NCI-H2107 treated with DMSO at 0.1 percent for 48 hours (cell line): Measurements from ENCODE around the gene PARD3.
"Not testable (repeated sequence)": the region's sequence is repeated elsewhere in the genome, so short reads cannot be mapped to it uniquely, and the experiment has no call there.

ENCODE experiments used
- DNase-seq: peaks from one replicate; lab custom pipeline; 2025; ENCODE audit not compliant: unreplicated experiment; lab: John Stamatoyannopoulos, UW

The PARD3 gene

GRCh38 chr10:34654211-34654610 lies 160.9 kb downstream of the PARD3 start:
- no peak for DNase-seq

- DNase-seq: no peak
Measured at GRCh38 chr10:34653530-34653929, 161.6 kb downstream of the PARD3 start.

- DNase-seq: no peak
Measured at GRCh38 chr10:34651416-34652195, 163.5 kb downstream of the PARD3 start.

- DNase-seq: peak; percentile 7
Measured at GRCh38 chr10:34650156-34650555, 164.9 kb downstream of the PARD3 start.

- no peak for DNase-seq
Measured at GRCh38 chr10:34649385-34649784, 165.7 kb downstream of the PARD3 start.

- no peak for DNase-seq
Measured at GRCh38 chr10:34648919-34649318, 166.2 kb downstream of the PARD3 start.

GRCh38 chr10:34647875-34648865 lies 166.9 kb downstream of the PARD3 start:
- DNase-seq: no peak

GRCh38 chr10:34647160-34647559 lies 167.9 kb downstream of the PARD3 start:
- no peak for DNase-seq

- no peak for DNase-seq
Measured at GRCh38 chr10:34646331-34646730, 168.8 kb downstream of the PARD3 start.

GRCh38 chr10:34644815-34645214 lies 170.3 kb downstream of the PARD3 start:
- not testable (repeated sequence) for DNase-seq

- DNase-seq: no peak
Measured at GRCh38 chr10:34644224-34644623, 170.9 kb downstream of the PARD3 start.

GRCh38 chr10:34643620-34644019 lies 171.5 kb downstream of the PARD3 start:
- DNase-seq: no peak

GRCh38 chr10:34641913-34642558 lies 173.1 kb downstream of the PARD3 start:
- no peak for DNase-seq

GRCh38 chr10:34641147-34641912 lies 173.8 kb downstream of the PARD3 start:
- DNase-seq: no peak

GRCh38 chr10:34638406-34639054 lies 176.6 kb downstream of the PARD3 start:
- DNase-seq: peak; percentile 19

GRCh38 chr10:34637418-34637911 lies 177.6 kb downstream of the PARD3 start:
- peak; percentile 57 for DNase-seq

GRCh38 chr10:34635111-34635510 lies 180.0 kb downstream of the PARD3 start:
- no peak for DNase-seq

- DNase-seq: no peak
Measured at GRCh38 chr10:34633374-34633773, 181.7 kb downstream of the PARD3 start.

- DNase-seq: no peak
Measured at GRCh38 chr10:34629084-34629483, 186.0 kb downstream of the PARD3 start.
